ENCODE measurements around the gene CYGB. TPM values are rescaled to one million over a fixed set of nuclear protein-coding genes. Genes with fewer than 3 reads are reported as not detected.

The CYGB gene
- total and polyA plus RNA-seq, 10 of the 15 experiments (the other 5 are each of a cell fraction or from before 2014, with no cell fraction given): 0.34 TPM; not detected in 9

GRCh38 chr17:76549539-76549938, 12.0 kb upstream of the CYGB start (continued):
- TF ChIP-seq CUX1 (IDR thresholded peaks at IDR 0.05; ENCODE audit: insufficient replicate concordance, low read depth, low read length): no peak

GRCh38 chr17:76549215-76549518, 11.7 kb upstream of the CYGB start:
- 70% methylated on average over 9 of the region's 9 CpGs for WGBS (ENCODE audit: insufficient coverage, insufficient replicate concordance, low lambda C conversion rate, missing lambda C conversion rate)
- Histone ChIP-seq H3K27ac (ENCODE audit: control insufficient read depth, insufficient read depth) (no peak overlapping the region), H3K36me3 (ENCODE audit: control insufficient read depth in 2 of 2, insufficient read depth in 2 of 2, low read length in 1 of 2) (no peaks in the 10 kb centered on the region; a peak in 1 of 4 replicates), H2AFZ (ENCODE audit: control insufficient read depth, low read depth, low read length) (no peak overlapping the region), H4K20me1 (ENCODE audit: control insufficient read depth, insufficient read depth) (no peaks in the 10 kb centered on the region), H3K79me2 (ENCODE audit: control insufficient read depth, insufficient read depth, low read length) (no peaks in the 10 kb centered on the region), H3K4me3 (no peak overlapping the region), H3K27me3 (replicated peaks in 1 of 2; ENCODE audit: control insufficient read depth in 2 of 2, insufficient read depth in 2 of 2, low read length in 1 of 2) (no peaks in the 10 kb centered on the region; a peak in 1 of 4 replicates), H3K9me3 (replicated peaks; ENCODE audit: control insufficient read depth, insufficient read depth, low read length) (no peaks in the 10 kb centered on the region), H3K4me1 (ENCODE audit: control insufficient read depth, insufficient read depth, low read length) (no peaks in the 10 kb centered on the region; the same call in 1 of the 2 replicates), H3K4me2 (ENCODE audit: control insufficient read depth, insufficient read depth) (no peak overlapping the region), H3K9ac (ENCODE audit: control insufficient read depth, insufficient read depth, low read length) (no peak overlapping the region)
- POLR2A ChIA-PET: interaction anchor here (1.0 to 1.2 kb wide), 2 partner anchors 8 to 11 kb away, joined by 3 to 4 read pairs; no protein-coding TSS in a partner anchor
- intact Hi-C loops (cut with micrococcal nuclease; ENCODE audit: unreplicated experiment) (no loop called here), in situ Hi-C loops (cut with MboI) (no loop called here)
- FAIRE-seq (no peak), DNase-seq (ENCODE audit: low read depth, low spot score) (no peak), ATAC-seq (no peak)
- SMC1A ChIA-PET (ENCODE audit: uncharacterized antibody, unreplicated experiment): interaction anchor here (0.5 to 1.4 kb wide), 5 partner anchors 9 to 331 kb away, joined by 3 to 4 read pairs (median 3); no protein-coding TSS in a partner anchor
- CTCF ChIA-PET: interaction anchor here (1.0 to 2.4 kb wide), 9 partner anchors 11 to 132 kb away, joined by 3 to 19 read pairs (median 4); no protein-coding TSS in a partner anchor
- BruUV-seq (replicated peaks): no TSS peak
- RAD21 ChIA-PET (ENCODE audit: unreplicated experiment): interaction anchor here (1.0 to 2.5 kb wide), 3 partner anchors 9 to 25 kb away, joined by 3 to 15 read pairs (median 3); no protein-coding TSS in a partner anchor
- TF ChIP-seq MTA2 (IDR thresholded peaks at IDR 0.05; ENCODE audit: low read depth) (no peak), CREM (IDR thresholded peaks at IDR 0.05; ENCODE audit: low read depth) (no peak), ESRRA (IDR thresholded peaks at IDR 0.05; ENCODE audit: low read length) (no peak), ZNF217 (IDR thresholded peaks at IDR 0.05) (no peak), ZNF592 (IDR thresholded peaks at IDR 0.05) (no peak), CHD4 (IDR thresholded peaks at IDR 0.05) (no peak), POLR2AphosphoS5 (IDR thresholded peaks at IDR 0.05; ENCODE audit: low read length) (no peak), DPF2 (IDR thresholded peaks at IDR 0.05) (no peak), EP300 (IDR thresholded peaks at IDR 0.05; ENCODE audit: borderline replicate concordance in 1 of 2, control insufficient read depth in 1 of 2, low read depth in 2 of 2, low read length in 2 of 2) (no peak)
- TF ChIP-seq, protein P1, sequence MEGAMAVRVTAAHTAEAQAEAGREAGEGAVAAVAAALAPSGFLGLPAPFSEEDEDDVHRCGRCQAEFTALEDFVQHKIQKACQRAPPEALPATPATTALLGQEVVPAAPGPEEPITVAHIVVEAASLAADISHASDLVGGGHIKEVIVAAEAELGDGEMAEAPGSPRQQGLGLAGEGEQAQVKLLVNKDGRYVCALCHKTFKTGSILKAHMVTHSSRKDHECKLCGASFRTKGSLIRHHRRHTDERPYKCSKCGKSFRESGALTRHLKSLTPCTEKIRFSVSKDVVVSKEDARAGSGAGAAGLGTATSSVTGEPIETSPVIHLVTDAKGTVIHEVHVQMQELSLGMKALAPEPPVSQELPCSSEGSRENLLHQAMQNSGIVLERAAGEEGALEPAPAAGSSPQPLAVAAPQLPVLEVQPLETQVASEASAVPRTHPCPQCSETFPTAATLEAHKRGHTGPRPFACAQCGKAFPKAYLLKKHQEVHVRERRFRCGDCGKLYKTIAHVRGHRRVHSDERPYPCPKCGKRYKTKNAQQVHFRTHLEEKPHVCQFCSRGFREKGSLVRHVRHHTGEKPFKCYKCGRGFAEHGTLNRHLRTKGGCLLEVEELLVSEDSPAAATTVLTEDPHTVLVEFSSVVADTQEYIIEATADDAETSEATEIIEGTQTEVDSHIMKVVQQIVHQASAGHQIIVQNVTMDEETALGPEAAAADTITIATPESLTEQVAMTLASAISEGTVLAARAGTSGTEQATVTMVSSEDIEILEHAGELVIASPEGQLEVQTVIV (IDR thresholded peaks at IDR 0.05; ENCODE audit: borderline replicate concordance, partially characterized antibody): no peak
